CD4-positive, alpha-beta T cell treated with Interleukin-17A for 4 hours (primary cell): ENCODE data around the gene GNAZ.

Experiments
- DNase-seq: peaks from one replicate; pipeline ENCODE4 v3.0.0-alpha.2; 2020; ENCODE audit warnings: mixed read lengths

The GNAZ gene

DNA sequence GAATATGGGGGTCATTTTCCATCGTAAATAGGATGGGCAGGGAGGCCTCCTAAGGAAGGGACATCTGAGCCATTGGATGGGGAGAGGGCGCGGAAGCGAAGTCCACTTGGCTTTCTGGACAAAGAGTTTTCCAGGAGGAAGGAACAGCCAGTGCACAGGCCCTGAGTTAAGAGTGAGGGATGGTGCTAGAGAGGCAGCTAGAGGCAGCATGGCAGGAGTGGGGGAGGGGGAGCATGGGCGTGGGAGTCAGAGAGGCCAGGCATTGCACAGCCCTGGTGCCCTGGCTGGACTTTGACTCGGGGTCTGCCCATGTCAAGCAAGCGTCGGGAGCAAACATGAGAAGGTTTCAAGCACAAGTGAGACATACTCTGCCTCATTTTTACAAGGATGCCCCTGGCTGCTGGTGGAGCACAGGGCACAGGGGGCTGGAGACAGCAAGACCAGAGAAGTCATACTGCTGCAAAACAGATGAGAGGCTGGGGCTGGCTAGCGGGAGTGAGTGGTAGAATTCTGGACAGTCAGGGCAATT is 9.0 kb downstream of the GNAZ start:
- no peak for DNase-seq

GRCh38 chr22:23079814-23080521 is 9.6 kb downstream of the GNAZ start:
- DNase-seq, result no peak

DNA sequence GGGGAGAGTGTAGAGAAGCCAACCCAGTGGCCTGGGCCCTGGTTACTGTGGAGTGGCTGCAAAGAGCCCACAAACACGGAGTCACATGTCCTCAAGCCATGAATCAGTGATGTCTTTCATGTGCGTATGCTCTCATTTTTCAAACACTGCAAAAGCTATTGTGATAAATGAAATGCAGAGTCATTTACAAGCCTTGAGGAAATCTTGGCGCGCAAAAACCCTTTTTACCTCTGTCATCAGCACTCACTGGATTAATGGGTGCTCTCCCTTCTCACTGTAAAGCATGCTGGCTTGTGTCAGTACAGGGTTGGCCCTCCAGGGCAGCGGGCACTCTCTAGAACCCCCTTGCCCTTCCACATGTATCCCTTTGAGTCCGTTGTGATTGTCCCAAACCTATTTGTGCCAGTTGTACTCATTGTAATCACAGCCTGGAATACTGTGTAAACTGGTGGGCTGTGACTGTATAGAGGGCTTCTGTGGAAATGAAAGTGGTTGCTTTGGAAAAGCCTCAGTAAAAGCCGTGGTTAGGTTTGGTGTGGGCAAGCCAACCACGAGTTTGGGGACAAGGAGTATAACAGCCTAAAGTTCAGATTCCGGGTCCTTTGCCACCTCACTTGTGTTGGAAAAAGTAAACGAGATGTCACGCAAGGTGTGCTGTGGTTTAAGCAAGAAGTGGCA is 10.4 kb downstream of the GNAZ start:
- no peak for DNase-seq

GRCh38 chr22:23082534-23083314 is 12.4 kb downstream of the GNAZ start:
- DNase-seq, result no peak

DNA sequence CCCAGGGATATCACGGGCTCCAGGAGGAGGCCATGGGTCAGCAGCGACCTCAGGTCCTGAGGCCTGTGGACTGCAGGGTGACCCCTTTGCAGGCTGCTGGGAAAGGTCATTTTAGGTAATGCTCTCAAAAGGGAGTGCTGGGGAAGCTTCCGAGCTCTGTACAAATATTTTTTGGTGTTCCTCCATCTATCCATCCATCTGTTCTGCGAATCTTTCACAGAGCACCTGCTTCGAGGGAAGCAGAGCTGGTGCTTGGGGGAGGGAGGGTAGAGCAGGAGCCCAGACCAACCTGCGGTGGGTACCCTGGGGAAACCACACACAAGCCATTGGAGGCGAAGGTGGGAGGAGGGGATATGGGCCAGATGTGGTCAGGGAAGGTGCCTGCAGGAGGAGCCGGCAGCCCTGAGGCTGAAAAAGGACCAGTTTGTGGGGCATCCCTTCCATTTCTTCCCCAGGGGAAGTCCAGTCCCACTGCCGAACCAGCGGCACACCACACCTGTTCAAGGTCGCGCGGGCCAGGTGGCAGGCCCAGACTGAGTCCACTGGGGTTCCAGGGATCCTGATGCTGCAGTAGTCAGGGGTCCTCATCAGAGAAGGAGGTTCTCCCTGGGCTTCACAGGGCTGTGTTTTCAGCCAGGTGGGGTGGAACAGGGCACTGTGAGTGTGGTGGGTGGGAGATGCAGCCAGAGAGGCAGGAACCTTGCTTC is 13.1 kb downstream of the GNAZ start:
- DNase-seq, result no peak

DNA sequence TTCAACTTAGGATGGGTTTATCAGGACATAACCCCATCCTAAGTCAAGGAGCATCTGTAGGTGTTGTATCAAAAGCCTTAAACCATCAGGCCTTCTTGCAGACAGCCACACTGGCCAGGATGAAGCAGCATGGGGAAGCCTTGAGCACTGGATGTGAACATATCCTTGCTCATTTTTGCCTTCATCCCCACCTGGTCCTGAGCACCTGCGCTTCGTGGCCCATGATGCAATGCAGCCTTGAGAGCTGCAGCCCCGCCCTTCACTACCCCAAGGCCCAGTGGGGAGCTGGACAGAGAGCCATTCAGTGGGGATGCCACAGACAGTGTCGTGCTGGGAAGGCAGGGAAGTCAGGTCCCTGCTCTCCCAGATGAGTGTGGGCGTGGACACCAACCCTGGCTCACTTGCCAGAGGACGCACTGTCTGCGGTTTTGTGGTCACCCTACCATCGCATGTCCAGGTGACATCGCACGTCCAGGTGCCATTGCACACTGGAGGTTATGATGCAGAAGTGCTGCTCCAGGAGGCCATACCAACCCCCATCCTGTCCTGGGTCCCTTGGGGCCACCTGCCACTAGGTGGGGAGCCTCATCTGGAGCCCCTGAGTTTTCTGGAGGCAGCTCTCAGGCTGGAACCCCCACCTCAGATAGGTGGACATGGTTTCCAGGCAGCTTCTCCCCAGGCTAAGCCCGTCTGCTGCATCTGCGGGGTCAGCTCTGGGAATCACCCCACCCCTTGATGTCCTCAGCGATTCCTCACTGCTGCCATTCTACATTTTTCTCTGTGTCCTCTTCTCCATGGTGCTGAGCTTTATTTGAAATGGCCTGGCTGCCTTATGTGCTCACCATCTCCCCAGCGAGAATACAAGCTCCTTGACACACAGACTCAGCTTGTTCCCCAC is 14.4 kb downstream of the GNAZ start:
- no peak for DNase-seq

DNA sequence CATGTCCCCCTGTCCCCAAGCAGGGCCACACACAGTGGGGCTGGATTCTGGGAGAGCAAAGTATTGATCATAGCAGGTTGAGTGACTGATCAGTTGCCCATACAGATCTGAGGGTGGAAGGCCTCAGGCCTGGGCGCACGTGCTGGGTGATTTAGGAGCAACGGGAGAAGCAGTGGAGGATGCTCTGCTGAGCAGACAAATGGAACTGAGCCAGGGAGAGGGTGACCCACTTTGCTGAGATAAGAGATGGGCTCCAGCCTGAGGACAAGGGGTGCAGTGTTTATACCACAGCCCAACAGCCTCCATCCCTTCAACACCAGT is 15.0 kb downstream of the GNAZ start:
- no peak for DNase-seq

GRCh38 chr22:23085785-23086184 is 15.5 kb downstream of the GNAZ start:
- no peak for DNase-seq

GRCh38 chr22:23086263-23086662 is 15.9 kb downstream of the GNAZ start:
- no peak for DNase-seq

DNA sequence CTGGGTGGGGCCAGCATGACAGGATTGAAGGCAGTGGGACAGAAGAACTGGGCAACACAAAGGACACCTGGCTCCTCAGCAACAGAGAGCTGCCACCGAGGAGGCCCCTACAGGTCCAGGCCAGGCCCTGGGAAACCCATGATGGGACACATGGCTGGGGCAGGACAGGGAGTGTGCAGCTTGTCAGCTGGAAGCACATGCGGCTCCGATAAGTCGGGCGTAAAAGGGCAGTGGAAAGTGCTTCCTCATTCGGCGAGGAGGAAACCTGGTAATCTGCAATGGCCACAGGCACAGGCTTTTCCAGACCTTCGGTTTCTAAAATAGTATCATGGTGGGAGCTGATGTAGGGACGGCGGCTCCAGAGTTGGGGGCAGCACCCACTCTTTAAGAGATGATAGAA is 16.5 kb downstream of the GNAZ start:
- no peak for DNase-seq

DNA sequence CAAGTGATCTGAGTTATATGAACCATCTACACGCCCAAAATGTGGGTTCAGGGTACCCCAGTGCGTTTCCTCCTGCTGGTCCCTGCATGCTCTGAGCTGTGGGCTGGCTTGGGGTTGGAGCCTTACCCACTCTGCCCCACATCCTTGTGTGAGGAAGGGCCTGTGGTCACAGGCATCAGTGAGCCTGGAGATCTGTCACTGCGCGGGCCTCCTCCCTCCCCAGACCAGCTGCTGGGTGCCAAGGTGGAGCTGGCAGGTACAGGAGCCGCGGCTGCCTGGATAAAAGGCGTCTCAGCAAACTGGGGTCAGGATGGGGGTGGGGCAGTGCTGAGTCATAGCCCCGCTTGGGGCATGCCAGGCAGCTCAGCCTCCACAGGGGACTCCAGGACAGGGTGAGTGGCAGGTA is 17.9 kb downstream of the GNAZ start:
- DNase-seq, result peak; percentile 47

DNA sequence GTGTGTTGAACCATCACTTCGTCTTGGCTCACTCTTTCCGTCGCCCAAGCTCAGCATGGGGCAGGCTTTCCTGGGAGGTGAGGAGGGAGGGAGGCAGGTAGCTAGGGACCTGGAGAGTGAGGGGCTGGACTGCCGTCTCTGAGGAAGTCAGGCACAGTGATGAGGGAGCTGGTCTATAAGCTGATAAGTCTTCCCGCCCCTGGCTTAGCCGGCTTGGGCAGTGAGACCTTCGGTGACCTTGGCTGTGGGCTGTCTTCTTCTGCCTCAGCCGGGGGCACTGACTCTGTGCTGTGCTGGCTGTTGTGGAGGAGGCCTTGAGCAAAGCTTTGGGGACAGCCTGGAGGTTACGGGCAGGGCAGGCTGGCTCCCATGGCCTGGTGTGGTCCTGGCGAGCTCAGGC is 18.7 kb downstream of the GNAZ start:
- no peak for DNase-seq

DNA sequence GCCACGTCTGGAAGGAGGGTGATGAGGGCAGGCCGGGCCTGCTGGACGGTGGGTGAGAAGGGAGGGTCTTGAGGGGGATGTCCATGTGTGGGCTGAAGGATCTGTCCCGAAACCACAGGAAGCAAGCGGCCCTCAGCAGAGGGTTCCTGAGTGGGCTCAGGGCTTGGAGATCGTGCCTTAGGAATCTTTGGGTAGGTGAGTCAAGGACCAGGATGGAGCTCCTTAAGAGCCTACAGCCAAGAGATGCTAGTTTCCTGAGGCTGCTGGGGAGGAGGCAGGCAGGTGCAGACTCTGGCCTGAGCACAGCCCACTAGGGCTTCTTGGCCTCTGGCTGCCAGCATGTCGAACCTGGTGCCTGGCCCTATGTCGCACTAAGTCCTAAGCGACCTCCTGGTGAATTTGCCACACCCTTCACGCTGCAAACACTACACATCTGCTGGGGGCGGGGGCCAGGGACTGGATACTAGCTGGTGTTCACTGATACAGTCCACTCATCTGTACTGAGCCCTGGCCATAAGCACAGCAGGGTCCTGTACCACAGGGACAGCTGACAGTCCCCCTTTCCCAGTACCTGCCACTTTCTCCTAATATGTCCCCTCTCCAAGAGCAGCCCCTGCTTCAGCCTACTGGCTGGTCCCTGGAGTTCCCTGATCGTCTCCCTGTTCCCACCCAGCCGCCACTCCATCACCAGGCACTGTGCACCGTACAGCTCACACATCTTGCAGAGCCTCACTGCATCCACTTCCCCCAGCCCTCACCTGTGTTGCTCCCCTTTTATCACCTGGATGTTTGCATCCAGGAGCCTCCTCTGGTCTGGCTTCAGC is 19.5 kb downstream of the GNAZ start:
- no peak for DNase-seq

DNA sequence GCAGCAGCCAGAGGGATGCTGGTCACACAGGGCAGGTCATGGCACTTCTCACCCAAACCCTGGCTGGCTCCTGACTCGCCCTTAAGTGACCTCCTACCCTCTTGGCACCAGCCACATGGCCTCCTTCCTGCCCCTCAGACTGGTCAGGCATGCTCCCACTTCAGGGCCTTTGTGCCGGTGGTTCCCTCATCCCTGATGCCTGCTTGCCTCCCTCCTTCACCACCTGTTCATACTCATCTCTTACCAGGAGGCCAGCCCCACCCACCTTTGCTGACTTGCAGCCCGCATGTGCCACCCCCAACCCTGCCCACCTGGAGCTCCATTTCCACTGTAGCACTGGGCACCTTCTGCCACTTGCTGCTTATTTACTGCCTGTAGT is 20.1 kb downstream of the GNAZ start:
- no peak for DNase-seq

GRCh38 chr22:23091760-23092159 is 21.4 kb downstream of the GNAZ start:
- no peak for DNase-seq

DNA sequence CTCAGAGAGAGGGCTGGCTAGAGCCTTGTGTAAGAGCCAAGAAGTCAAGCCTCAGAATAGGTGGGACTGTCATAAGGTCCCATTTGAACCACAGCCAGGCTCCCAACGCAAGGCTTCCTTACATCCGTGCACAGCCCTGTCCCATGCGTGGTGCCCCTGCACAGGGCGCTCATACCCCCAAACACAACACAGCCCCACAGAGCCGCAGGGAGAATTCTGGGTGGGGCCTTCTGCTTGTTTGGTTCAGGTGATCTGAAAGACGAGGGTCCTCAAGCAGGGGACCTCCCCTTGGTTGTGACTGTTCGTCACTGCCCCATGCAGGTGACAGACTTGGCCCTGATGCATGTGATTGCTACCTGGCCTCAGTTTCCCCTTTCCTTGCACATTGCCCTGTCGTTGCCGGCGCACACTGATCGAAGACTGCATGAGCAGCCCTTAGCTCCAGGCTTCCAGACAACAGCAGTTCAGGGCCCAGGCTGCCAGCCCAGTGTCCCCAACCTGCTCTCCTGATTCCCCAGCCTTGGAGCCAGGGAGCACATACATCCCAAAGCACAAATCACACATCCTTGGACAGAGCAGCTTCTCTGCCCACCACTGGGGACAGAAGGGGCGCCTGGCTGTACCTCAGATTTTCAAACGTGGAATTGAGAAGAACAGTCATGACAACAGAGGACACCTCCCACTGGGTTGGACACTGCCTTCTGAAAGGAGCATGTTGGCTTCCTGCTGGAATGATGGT is 22.1 kb downstream of the GNAZ start:
- no peak for DNase-seq

DNA sequence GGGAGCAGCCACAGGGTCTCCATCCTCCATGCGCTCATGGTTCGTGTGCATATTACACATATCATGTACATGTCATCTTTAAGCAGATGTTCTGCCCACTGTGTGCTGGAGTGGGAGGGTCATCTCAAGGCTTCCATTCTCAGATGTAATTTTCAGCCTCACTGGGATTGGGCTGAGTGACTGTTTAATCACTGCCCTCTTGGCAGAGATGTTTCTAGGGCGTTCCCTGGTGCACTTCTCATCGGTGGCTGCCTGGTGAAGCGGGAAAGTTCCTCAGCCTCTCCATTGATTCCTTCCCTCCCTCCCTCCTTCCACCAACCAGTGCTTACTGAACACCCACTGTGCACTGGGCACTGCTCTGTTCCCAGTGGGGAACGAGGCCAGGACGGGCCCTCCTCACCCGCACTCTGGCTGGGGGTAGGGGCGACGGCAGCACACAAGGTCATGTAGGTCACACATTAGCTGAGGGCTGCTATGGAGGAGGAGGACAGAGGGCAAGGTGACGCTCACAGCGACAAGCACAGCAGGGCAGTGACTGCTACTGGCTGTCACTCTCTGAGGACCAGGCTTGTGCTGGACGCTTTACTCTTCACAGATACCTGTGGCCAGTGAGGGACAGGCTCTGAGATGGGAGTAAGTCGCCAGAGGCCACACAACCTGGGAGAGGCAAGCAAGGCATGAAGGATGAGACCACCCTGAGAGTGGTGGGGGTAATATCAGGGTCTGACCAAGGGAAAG is 22.9 kb downstream of the GNAZ start:
- no peak for DNase-seq

GRCh38 chr22:23094260-23094659 is 23.9 kb downstream of the GNAZ start:
- no peak for DNase-seq
